ENCODE measurements around the gene GPC5. TPM values are rescaled to one million over a fixed set of nuclear protein-coding genes. Genes with fewer than 3 reads are reported as not detected.

The GPC5 gene
- total RNA-seq, 2 donors from 2014 or later = 0.22 to 0.51 TPM

GRCh38 chr13:92768602-92769001 lies 1370.2 kb downstream of the GPC5 start:
- 92 to 100% methylated on average over 1 to 3 of the region's 4 CpGs for WGBS, 2 experiments (ENCODE audit: insufficient coverage in 1 of 2, insufficient read length in 1 of 2)
- no peaks in the 10 kb centered on the region for H3K4me1 ChIP-seq (ENCODE audit: control insufficient read depth, insufficient read depth, low read length)
- no peak for DNase-seq
- H3K9ac ChIP-seq (ENCODE audit: extremely low read depth, low read length, poor library complexity, severe bottlenecking) = no peak overlapping the region
- peaks cover 2% of the 10 kb centered on the region for H3K9me3 ChIP-seq (ENCODE audit: control insufficient read depth, low read length)
- no peak overlapping the region for H3K4me3 ChIP-seq (ENCODE audit: low read length)
- H3K36me3 ChIP-seq (ENCODE audit: control insufficient read depth, insufficient read depth, low read length) = no peaks in the 10 kb centered on the region
- Mint-ChIP-seq H3K4me1 (no peaks in the 10 kb centered on the region), H3K27me3 (ENCODE audit: insufficient read depth) (no peaks in the 10 kb centered on the region), H3K9me3 (no peaks in the 10 kb centered on the region), H3K36me3 (ENCODE audit: low read depth) (no peaks in the 10 kb centered on the region), H3K4me3 (no peak overlapping the region), H3K27ac (no peak overlapping the region)
- no peak for TF ChIP-seq CTCF (conservative IDR thresholded peaks at IDR 0.05)
- no peaks in the 10 kb centered on the region for H3K27me3 ChIP-seq (ENCODE audit: control insufficient read depth, insufficient read depth, low read length, poor library complexity, severe bottlenecking)
- no peak overlapping the region for H3K27ac ChIP-seq (ENCODE audit: low read depth, low read length)

- Mint-ChIP-seq H3K36me3 (ENCODE audit: low read depth) (no peaks in the 10 kb centered on the region), H3K27ac (no peak overlapping the region), H3K4me1 (no peaks in the 10 kb centered on the region), H3K9me3 (no peaks in the 10 kb centered on the region), H3K4me3 (no peak overlapping the region), H3K27me3 (ENCODE audit: insufficient read depth) (no peaks in the 10 kb centered on the region)
- H3K9me3 ChIP-seq (ENCODE audit: control insufficient read depth, low read length) = peaks cover 4% of the 10 kb centered on the region
- no peaks in the 10 kb centered on the region for H3K36me3 ChIP-seq (ENCODE audit: control insufficient read depth, insufficient read depth, low read length)
- no peaks in the 10 kb centered on the region for H3K27me3 ChIP-seq (ENCODE audit: control insufficient read depth, insufficient read depth, low read length, poor library complexity, severe bottlenecking)
- H3K9ac ChIP-seq (ENCODE audit: extremely low read depth, low read length, poor library complexity, severe bottlenecking) = no peak overlapping the region
- 83% methylated on average over 1 of the region's 1 CpG; no CpG with 5 or more reads in 1 of the 2 experiments for WGBS, 2 experiments (ENCODE audit: insufficient coverage in 1 of 2, insufficient read length in 1 of 2)
- H3K4me1 ChIP-seq (ENCODE audit: control insufficient read depth, insufficient read depth, low read length) = no peaks in the 10 kb centered on the region
- no peak overlapping the region for H3K4me3 ChIP-seq (ENCODE audit: low read length)
- H3K27ac ChIP-seq (ENCODE audit: low read depth, low read length) = no peak overlapping the region
- DNase-seq = no peak
- TF ChIP-seq CTCF (conservative IDR thresholded peaks at IDR 0.05) = no peak
Observed at GRCh38 chr13:92769046-92769445, 1370.6 kb downstream of the GPC5 start.

- WGBS, 2 experiments (ENCODE audit: insufficient coverage in 1 of 2, insufficient read length in 1 of 2) = 91 to 100% methylated on average over 1 to 3 of the region's 3 CpGs
- Histone ChIP-seq H3K36me3 (ENCODE audit: control insufficient read depth, insufficient read depth, low read length) (no peaks in the 10 kb centered on the region), H3K27ac (ENCODE audit: low read depth, low read length) (no peak overlapping the region), H3K27me3 (ENCODE audit: control insufficient read depth, insufficient read depth, low read length, poor library complexity, severe bottlenecking) (no peaks in the 10 kb centered on the region), H3K9me3 (ENCODE audit: control insufficient read depth, low read length) (peaks cover 8% of the 10 kb centered on the region), H3K4me3 (ENCODE audit: low read length) (peak overlapping the region; percentile 15), H3K9ac (ENCODE audit: extremely low read depth, low read length, poor library complexity, severe bottlenecking) (no peak overlapping the region), H3K4me1 (ENCODE audit: control insufficient read depth, insufficient read depth, low read length) (no peaks in the 10 kb centered on the region)
- no peak for DNase-seq
- Mint-ChIP-seq H3K4me3 (no peak overlapping the region), H3K27ac (no peak overlapping the region), H3K36me3 (ENCODE audit: low read depth) (no peaks in the 10 kb centered on the region), H3K27me3 (ENCODE audit: insufficient read depth) (no peaks in the 10 kb centered on the region), H3K4me1 (peaks cover 9% of the 10 kb centered on the region), H3K9me3 (no peaks in the 10 kb centered on the region)
- TF ChIP-seq CTCF (conservative IDR thresholded peaks at IDR 0.05) = no peak
Observed at GRCh38 chr13:92775658-92776057, 1377.2 kb downstream of the GPC5 start.
